Parathyroid adenoma (tissue), 2 donors: ENCODE results near the gene DHH.
"Not testable (repeated sequence)": the region's sequence is repeated elsewhere in the genome, so short reads cannot be mapped to it uniquely, and the experiment has no call there.

Source experiments
- H2AFZ ChIP-seq: fragments of 300-600 bp; sonication (generic); one replicate; pipeline ENCODE4 v1.7.0; 2017; ENCODE audit warnings: antibody characterized with exemption, mild to moderate bottlenecking
- H3K27ac ChIP-seq: fragments of 300-600 bp; sonication (generic); one replicate; pipeline ENCODE4 v1.7.0; 2017
- H3K27me3 ChIP-seq: fragments of 300-600 bp; sonication (generic); one replicate; pipeline ENCODE4 v1.7.0; 2017; ENCODE audit warnings: low read length; ENCODE audit not compliant: control insufficient read depth, insufficient read depth
- H3K36me3 ChIP-seq: fragments of 300-600 bp; sonication (generic); one replicate; pipeline ENCODE4 v1.7.0; 2017; ENCODE audit warnings: low read length; ENCODE audit not compliant: control insufficient read depth, insufficient read depth
- H3K4me1 ChIP-seq: fragments of 300-600 bp; sonication (generic); one replicate; pipeline ENCODE4 v1.7.0; 2017; ENCODE audit warnings: control low read depth
- H3K4me2 ChIP-seq: fragments of 300-600 bp; sonication (generic); one replicate; pipeline ENCODE4 v1.7.0; 2017; ENCODE audit warnings: low read length
- H3K4me3 ChIP-seq: fragments of 300-600 bp; sonication (generic); one replicate; pipeline ENCODE4 v1.7.0; 2017; ENCODE audit warnings: low read depth, low read length
- H3K79me2 ChIP-seq: fragments of 300-600 bp; sonication (generic); one replicate; pipeline ENCODE4 v1.7.0; 2017; ENCODE audit warnings: control low read depth
- H3K9ac ChIP-seq: fragments of 300-600 bp; sonication (generic); one replicate; pipeline ENCODE4 v1.7.0; 2017; ENCODE audit warnings: mild to moderate bottlenecking
- H3K9me3 ChIP-seq: fragments of 300-600 bp; sonication (generic); one replicate; pipeline ENCODE4 v1.7.0; 2017; ENCODE audit warnings: low read length; ENCODE audit not compliant: control insufficient read depth
- CTCF ChIP-seq: fragments of 300-600 bp; sonication (generic); IDR thresholded peaks from one replicate; pipeline ENCODE4 v1.7.0; 2017; ENCODE audit warnings: antibody characterized with exemption, mild to moderate bottlenecking
- donor health status: primary hyperparathyroidism.

The DHH gene

DNA sequence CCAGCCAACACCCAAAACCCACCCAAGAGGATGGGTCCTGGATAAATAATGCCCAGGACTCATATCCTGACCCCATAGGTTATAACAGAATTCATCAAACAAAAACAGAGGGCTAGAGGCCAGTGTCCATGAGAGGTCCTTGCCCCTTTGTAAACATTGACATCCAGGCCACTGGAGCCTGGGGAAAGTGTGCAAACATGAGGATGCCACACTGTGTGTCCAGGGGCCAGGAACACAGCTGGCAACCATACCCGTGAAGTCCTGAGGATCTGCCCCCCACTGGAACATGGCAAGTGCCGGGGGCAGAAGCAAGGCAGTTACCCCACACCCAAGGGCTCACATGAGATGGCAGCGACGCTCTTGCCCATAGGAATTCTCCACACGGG lies 29.8 kb downstream of the DHH start:
- no peaks in the 10 kb centered on the region for H3K27me3 ChIP-seq
- no peak overlapping the region for H3K4me2 ChIP-seq
- no peak overlapping the region for H3K9ac ChIP-seq
- no peaks in the 10 kb centered on the region for H3K9me3 ChIP-seq
- H3K27ac ChIP-seq, result no peak overlapping the region
- no peaks in the 10 kb centered on the region for H3K4me1 ChIP-seq
- H3K79me2 ChIP-seq, result peaks cover 6% of the 10 kb centered on the region
- H3K4me3 ChIP-seq, result no peak overlapping the region
- TF ChIP-seq CTCF, result no peak
- H2AFZ ChIP-seq, result no peak overlapping the region
- no peaks in the 10 kb centered on the region for H3K36me3 ChIP-seq

DNA sequence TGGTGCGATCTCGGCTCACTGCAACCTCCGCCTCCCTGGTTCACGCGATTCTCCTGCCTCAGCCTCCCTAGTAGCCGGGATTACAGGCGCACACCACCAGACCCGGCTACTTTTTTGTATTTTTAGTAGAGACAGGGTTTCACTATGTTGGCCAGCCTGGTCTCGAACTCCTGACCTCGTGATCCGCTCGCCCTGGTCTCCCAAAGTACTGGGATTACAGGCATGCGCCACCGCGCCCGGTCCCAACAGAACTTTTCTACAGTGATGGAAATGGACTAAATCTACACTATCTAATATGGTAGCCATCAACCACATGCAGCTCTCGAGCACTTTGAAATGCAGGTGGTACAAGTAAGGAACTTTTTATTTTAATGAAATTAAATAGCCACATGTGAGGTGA lies 32.7 kb downstream of the DHH start:
- not testable (repeated sequence) for H3K4me3 ChIP-seq, H3K27ac ChIP-seq, H3K9me3 ChIP-seq, H3K36me3 ChIP-seq, H3K9ac ChIP-seq, H3K4me2 ChIP-seq, H3K27me3 ChIP-seq, H2AFZ ChIP-seq
- H3K79me2 ChIP-seq, result peaks cover 33% of the 10 kb centered on the region
- peaks cover 20% of the 10 kb centered on the region for H3K4me1 ChIP-seq

- Histone ChIP-seq H3K4me3 (peak overlapping the region; percentile 89), H3K79me2 (peaks cover 40% of the 10 kb centered on the region), H3K4me1 (peaks cover 28% of the 10 kb centered on the region), H3K27ac (peak overlapping the region; percentile 98), H3K4me2 (peak overlapping the region; percentile 97), H2AFZ (peak overlapping the region; percentile 100), H3K36me3 (no peaks in the 10 kb centered on the region), H3K27me3 (no peaks in the 10 kb centered on the region), H3K9ac (no peak overlapping the region), H3K9me3 (no peaks in the 10 kb centered on the region)
- no peak for TF ChIP-seq CTCF
These were observed 33.4 kb downstream of the DHH start for GRCh38 chr12:49061157-49061650.

GRCh38 chr12:49060237-49061156 lies 34.1 kb downstream of the DHH start, which contains the start of gene KMT2D:
Gene KMT2D (minus strand): TSS chr12:49060794. CDS start chr12:49055324, 5,470 bp downstream.
- H3K27me3 ChIP-seq, result no peaks in the 10 kb centered on the region
- H3K9me3 ChIP-seq, result no peaks in the 10 kb centered on the region
- H3K4me3 ChIP-seq, result peak within 1 kb of the TSS; percentile 89
- H3K79me2 ChIP-seq, result peaks cover 46% of the 10 kb centered on the region
- peak within 1 kb of the TSS; percentile 98 for H3K9ac ChIP-seq
- H3K4me2 ChIP-seq, result peak within 1 kb of the TSS; percentile 97
- H3K4me1 ChIP-seq, result peaks cover 32% of the 10 kb centered on the region
- peak within 1 kb of the TSS; percentile 98 for H3K27ac ChIP-seq
- TF ChIP-seq CTCF, result no peak
- H2AFZ ChIP-seq, result peak within 1 kb of the TSS; percentile 100
- no peaks in the 10 kb centered on the region for H3K36me3 ChIP-seq

- peak overlapping the region; percentile 97 for H3K4me2 ChIP-seq
- peaks cover 56% of the 10 kb centered on the region for H3K79me2 ChIP-seq
- H3K27ac ChIP-seq, result peak overlapping the region; percentile 38
- H3K4me1 ChIP-seq, result peaks cover 32% of the 10 kb centered on the region
- no peaks in the 10 kb centered on the region for H3K27me3 ChIP-seq
- H2AFZ ChIP-seq, result peak overlapping the region; percentile 100
- H3K36me3 ChIP-seq, result no peaks in the 10 kb centered on the region
- peak overlapping the region; percentile 95 for H3K9ac ChIP-seq
- no peaks in the 10 kb centered on the region for H3K9me3 ChIP-seq
- no peak for TF ChIP-seq CTCF
- H3K4me3 ChIP-seq, result peak overlapping the region; percentile 89
These were observed 35.1 kb downstream of the DHH start for GRCh38 chr12:49059299-49060171.
